Forelimb muscle (tissue), 1 donor: ENCODE measurements around the gene RNF103. TPM values are rescaled to one million over a fixed set of nuclear protein-coding genes. Genes with fewer than 3 reads are reported as not detected.
"Not testable (repeated sequence)": the region's sequence is repeated elsewhere in the genome, so short reads cannot be mapped to it uniquely, and the experiment has no call there.

Experiments
- DNase-seq: peaks from one replicate; pipeline ENCODE4 v3.0.0-alpha.2; 2013; ENCODE audit warnings: low read depth
- polyA plus RNA-seq: library from polyadenylated mRNA; unstranded; fragments of 120-200 nt; gene quantifications from one replicate; pipeline ENCODE4 v1.2.1, GENCODE V29; 2013; ENCODE audit not compliant: insufficient read length

Gene RNF103
- polyA plus RNA-seq, 1 donor = 34.6 TPM

- no peak for DNase-seq
Measured at GRCh38 chr2:86623043-86623493, 597 bp downstream of the RNF103 start.

- no peak for DNase-seq
Measured at GRCh38 chr2:86622519-86623042, 1.1 kb downstream of the RNF103 start.

GRCh38 chr2:86621280-86621943 lies 2.3 kb downstream of the RNF103 start:
- DNase-seq = no peak

GRCh38 chr2:86617738-86618137 lies 5.9 kb downstream of the RNF103 start:
- no peak for DNase-seq

GRCh38 chr2:86617153-86617552 lies 6.5 kb downstream of the RNF103 start:
- no peak for DNase-seq

- DNase-seq = no peak
Measured at GRCh38 chr2:86616502-86616901, 7.2 kb downstream of the RNF103 start.

- no peak for DNase-seq
Measured at GRCh38 chr2:86615596-86615995, 8.1 kb downstream of the RNF103 start.

- no peak for DNase-seq
Measured at GRCh38 chr2:86613515-86613914, 10.2 kb downstream of the RNF103 start.

- no peak for DNase-seq
Measured at GRCh38 chr2:86610871-86611270, 12.8 kb downstream of the RNF103 start.

GRCh38 chr2:86608832-86609410 lies 14.7 kb downstream of the RNF103 start:
- no peak for DNase-seq

- no peak for DNase-seq
Measured at GRCh38 chr2:86603905-86604304, 19.8 kb downstream of the RNF103 start.

GRCh38 chr2:86598966-86599365 lies 24.7 kb downstream of the RNF103 start:
- no peak for DNase-seq

GRCh38 chr2:86596118-86596517 lies 27.5 kb downstream of the RNF103 start:
- no peak for DNase-seq

- DNase-seq = no peak
Measured at GRCh38 chr2:86593266-86593665, 30.4 kb downstream of the RNF103 start.

GRCh38 chr2:86592547-86593230 lies 31.0 kb downstream of the RNF103 start:
- no peak for DNase-seq

GRCh38 chr2:86589701-86590100 lies 34.0 kb downstream of the RNF103 start:
- DNase-seq = not testable (repeated sequence)

- DNase-seq = no peak
Measured at GRCh38 chr2:86584151-86584913, 39.3 kb downstream of the RNF103 start.

GRCh38 chr2:86580560-86580959 lies 43.1 kb downstream of the RNF103 start:
- no peak for DNase-seq

- DNase-seq = no peak
Measured at GRCh38 chr2:86577817-86578456, 45.7 kb downstream of the RNF103 start.

- no peak for DNase-seq
Measured at GRCh38 chr2:86570059-86570458, 53.6 kb downstream of the RNF103 start.

- DNase-seq = no peak
Measured at GRCh38 chr2:86566821-86567190, 56.9 kb downstream of the RNF103 start.
